IMR-90 (cell line): ENCODE data around the gene GJB5. TPM values are rescaled to one million over a fixed set of nuclear protein-coding genes. Genes with fewer than 3 reads are reported as not detected.

ENCODE experiments used
- ATAC-seq: fragments of 200-7000 bp; cut with Tn5 transposase; 2 replicates; pipeline ENCODE4 v1.9.1; 2020; ENCODE audit warnings: low read depth, mild to moderate bottlenecking, moderate library complexity
- BruUV-seq: library from RNA; stranded (reverse); fragments of 400-500 nt; replicated peaks from 2 replicates; lab custom pipeline; 2021; lab: Mats Ljungman, UMichigan
- CTCF ChIA-PET: fragments of 300-600 bp; formaldehyde crosslinking; extraction: SDS; loops from one replicate; lab custom pipeline; 2021; ENCODE audit warnings: antibody characterized with exemption; lab: Yijun Ruan, JAX
- POLR2A ChIA-PET: fragments of 300-600 bp; sonication (Branson Sonifier 250); formaldehyde crosslinking; loops from one replicate; lab custom pipeline; 2022; ENCODE audit warnings: antibody characterized with exemption; ENCODE audit not compliant: unreplicated experiment; lab: Charles Lee
- DNase-seq: peaks from one replicate; pipeline ENCODE4 v3.0.0; 2013
- H2AFZ ChIP-seq: replicated peaks from 2 replicates; pipeline ENCODE3; 2013; ENCODE audit warnings: low read length, mild to moderate bottlenecking; ENCODE audit not compliant: poor library complexity
- H2AK5ac ChIP-seq: 2 replicates; pipeline ENCODE4 v1.6.1; 2013; ENCODE audit warnings: low read depth, low read length, inconsistent platforms
- H2AK9ac ChIP-seq: replicated peaks from 2 replicates; pipeline ENCODE3; 2013; ENCODE audit warnings: mild to moderate bottlenecking, low read depth, low read length, moderate library complexity; ENCODE audit not compliant: poor library complexity
- H2BK120ac ChIP-seq: 2 replicates; pipeline ENCODE4 v1.6.1; 2013; ENCODE audit warnings: low read depth, low read length, inconsistent platforms
- H2BK15ac ChIP-seq: 3 replicates; pipeline ENCODE4 v1.6.1; 2013; ENCODE audit warnings: low read depth, low read length, inconsistent platforms
- H2BK20ac ChIP-seq: 2 replicates; pipeline ENCODE4 v1.6.1; 2013; ENCODE audit warnings: low read depth, mild to moderate bottlenecking, inconsistent platforms, low read length, moderate library complexity
- H2BK5ac ChIP-seq: 2 replicates; pipeline ENCODE4 v1.6.1; 2013; ENCODE audit warnings: mild to moderate bottlenecking, low read depth, low read length, inconsistent platforms; ENCODE audit not compliant: poor library complexity, severe bottlenecking
- H3K14ac ChIP-seq: replicated peaks from 2 replicates; pipeline ENCODE4 v1.6.1; 2013; ENCODE audit warnings: low read depth, low read length, inconsistent platforms
- H3K18ac ChIP-seq: 2 replicates; pipeline ENCODE4 v1.6.1; 2013; ENCODE audit warnings: low read depth, low read length, control low read depth
- H3K23ac ChIP-seq: 2 replicates; pipeline ENCODE4 v1.6.1; 2013; ENCODE audit warnings: low read depth, low read length, inconsistent platforms
- H3K27ac ChIP-seq: 2 replicates; pipeline ENCODE4 v1.5.1; 2013; ENCODE audit warnings: mild to moderate bottlenecking, control low read depth, low read length; ENCODE audit not compliant: insufficient read depth
- H3K27me3 ChIP-seq: 2 replicates; pipeline ENCODE4 v1.6.1; 2013; ENCODE audit warnings: low read length; ENCODE audit not compliant: control insufficient read depth, insufficient read depth
- H3K36me3 ChIP-seq: 2 replicates; pipeline ENCODE4 v1.6.1; 2013; ENCODE audit warnings: low read length, mixed read lengths; ENCODE audit not compliant: control insufficient read depth, insufficient read depth
- H3K4ac ChIP-seq: 2 replicates; pipeline ENCODE4 v1.6.1; 2013; ENCODE audit warnings: low read depth, low read length, inconsistent platforms
- H3K4me1 ChIP-seq: 2 replicates; pipeline ENCODE4 v1.6.1; 2013; ENCODE audit warnings: low read length, mixed read lengths; ENCODE audit not compliant: control insufficient read depth, insufficient read depth
- H3K4me2 ChIP-seq: 2 replicates; pipeline ENCODE4 v1.6.1; 2013; ENCODE audit warnings: low read depth, mild to moderate bottlenecking, control low read depth, low read length, moderate library complexity
- H3K4me3 ChIP-seq: 2 replicates; pipeline ENCODE4 v1.5.1; 2013; ENCODE audit warnings: low read depth, mild to moderate bottlenecking, control low read depth, low read length, moderate library complexity; ENCODE audit not compliant: insufficient read depth
- H3K56ac ChIP-seq: 2 replicates; pipeline ENCODE4 v1.6.1; 2013; ENCODE audit warnings: low read length, inconsistent platforms; ENCODE audit not compliant: insufficient read depth; ENCODE audit errors: extremely low read depth
- H3K79me1 ChIP-seq, 2 experiments: 2 replicates each; pipeline ENCODE4 v1.6.1; 2013; ENCODE audit warnings: low read length in 2 of 2, inconsistent platforms in 1 of 2, low read depth in 1 of 2
- H3K9ac ChIP-seq: 2 replicates; pipeline ENCODE4 v1.6.1; 2013; ENCODE audit warnings: low read depth, low read length, control low read depth
- H3K9me1 ChIP-seq: 2 replicates; pipeline ENCODE4 v1.6.1; 2013; ENCODE audit warnings: low read length, inconsistent platforms; ENCODE audit not compliant: insufficient read depth
- H3K9me3 ChIP-seq: 2 replicates; pipeline ENCODE4 v1.6.1; 2013; ENCODE audit warnings: low read length; ENCODE audit not compliant: control insufficient read depth, insufficient read depth
- H4K20me1 ChIP-seq: 2 replicates; pipeline ENCODE4 v1.6.1; 2013; ENCODE audit warnings: low read length, inconsistent platforms; ENCODE audit not compliant: insufficient read depth
- H4K5ac ChIP-seq: 2 replicates; pipeline ENCODE4 v1.6.1; 2013; ENCODE audit warnings: mild to moderate bottlenecking, low read depth, low read length, control low read depth
- H4K8ac ChIP-seq, 2 experiments: 2 replicates each; pipeline ENCODE4 v1.6.1; 2013; ENCODE audit warnings: low read depth in 2 of 2, low read length in 2 of 2, control low read depth in 1 of 2, inconsistent platforms in 1 of 2
- H4K91ac ChIP-seq: 2 replicates; pipeline ENCODE4 v1.6.1; 2013; ENCODE audit warnings: low read depth, low read length, inconsistent platforms; ENCODE audit not compliant: insufficient read depth
- BHLHE40 ChIP-seq: fragments of 150-350 bp; IDR thresholded peaks from 2 replicates; pipeline ENCODE4 v1.6.1; 2016; ENCODE audit warnings: mild to moderate bottlenecking, low read depth, low read length
- CEBPB ChIP-seq: IDR thresholded peaks from 2 replicates; pipeline ENCODE4 v1.6.1; 2012; ENCODE audit warnings: low read depth, low read length, improper control_type of control experiment
- CHD1 ChIP-seq: IDR thresholded peaks from 2 replicates; pipeline ENCODE4 v1.6.1; 2012; ENCODE audit warnings: low read depth, low read length, improper control_type of control experiment
- FOS ChIP-seq: fragments of 150-350 bp; IDR thresholded peaks from 2 replicates; pipeline ENCODE4 v1.6.1; 2016; ENCODE audit warnings: low read depth, low read length
- MAFK ChIP-seq: IDR thresholded peaks from 2 replicates; pipeline ENCODE4 v1.6.1; 2012; ENCODE audit warnings: low read depth, low read length, improper control_type of control experiment
- MAZ ChIP-seq: IDR thresholded peaks from 2 replicates; pipeline ENCODE4 v1.6.1; 2012; ENCODE audit warnings: low read depth, mild to moderate bottlenecking, low read length, improper control_type of control experiment, moderate library complexity, borderline replicate concordance
- MXI1 ChIP-seq: IDR thresholded peaks from 2 replicates; pipeline ENCODE4 v1.6.1; 2012; ENCODE audit warnings: low read depth, mild to moderate bottlenecking, low read length, moderate library complexity, borderline replicate concordance
- NFE2L2 ChIP-seq: fragments of 150-350 bp; IDR thresholded peaks from 2 replicates; pipeline ENCODE4 v1.6.1; 2016; ENCODE audit warnings: low read depth, mild to moderate bottlenecking, low read length
- POLR2A ChIP-seq: IDR thresholded peaks from 2 replicates; pipeline ENCODE4 v1.6.1; 2012; ENCODE audit warnings: mild to moderate bottlenecking, low read depth, low read length
- RAD21 ChIP-seq: IDR thresholded peaks from 2 replicates; pipeline ENCODE4 v1.6.1; 2012; ENCODE audit warnings: low read length, improper control_type of control experiment
- RCOR1 ChIP-seq: IDR thresholded peaks from 2 replicates; pipeline ENCODE4 v1.6.1; 2012; ENCODE audit warnings: mild to moderate bottlenecking, low read length, improper control_type of control experiment; ENCODE audit not compliant: insufficient replicate concordance
- RFX5 ChIP-seq: IDR thresholded peaks from 2 replicates; pipeline ENCODE4 v1.8.0; 2012; ENCODE audit warnings: low read depth, mild to moderate bottlenecking, low read length, moderate library complexity
- SMC3 ChIP-seq: fragments of 150-350 bp; IDR thresholded peaks from 2 replicates; pipeline ENCODE4 v1.6.1; 2016; ENCODE audit warnings: low read depth, mild to moderate bottlenecking, antibody characterized with exemption, low read length, moderate library complexity
- WGBS, 2 experiments: methylation state at CpG; one replicate each; pipeline versions ENCODE4 v1.1.5 to v1.1.7; 2013; ENCODE audit warnings: missing lambda C conversion rate in 2 of 2; ENCODE audit not compliant: insufficient read length in 1 of 2; ENCODE audit errors: extremely low coverage in 2 of 2; 5-methylcytosine and 5-hydroxymethylcytosine counted together
- dilution Hi-C: fragments of 300-500 bp; cut with HindIII; formaldehyde crosslinking; loops from one replicate; pipeline ENCODE4 v1.14.3; 2018; ENCODE audit warnings: low sequenced_read_pairs; ENCODE audit not compliant: unreplicated experiment
- in situ Hi-C: fragments of 300-500 bp; cut with MboI; formaldehyde crosslinking; loops from 3 replicates; pipeline ENCODE4 v1.14.3; 2019; ENCODE audit warnings: low sequenced_read_pairs, inconsistent platforms, mixed read lengths
- intact Hi-C: fragments of 100-400 bp; cut with micrococcal nuclease; formaldehyde crosslinking; loops from 2 replicates; pipeline ENCODE4 v1.10.0; 2022
- polyA plus RNA-seq, 3 experiments: library from polyadenylated mRNA; depleted of rRNA; stranded (reverse); fragments of >200 nt; gene quantifications; 2 replicates each; pipeline ENCODE4 v1.2.3, GENCODE V29; 2012; ENCODE audit warnings: low replicate concordance in 1 of 3
- total RNA-seq: library from RNA; depleted of rRNA; stranded (reverse); fragments of >200 nt; gene quantifications from 2 replicates; pipeline ENCODE4 v1.2.3, GENCODE V29; 2012
- TF ChIP-seq, protein P1 (sequence below): conservative IDR thresholded peaks from 2 replicates; pipeline ENCODE4 v1.5.1; 2012; ENCODE audit warnings: mild to moderate bottlenecking, low read depth, low read length, improper control_type of control experiment
- TF ChIP-seq, protein P2 (sequence below): fragments of 150-350 bp; IDR thresholded peaks from 2 replicates; pipeline ENCODE4 v1.6.1; 2016; ENCODE audit warnings: low read depth, mild to moderate bottlenecking, low read length, moderate library complexity, borderline replicate concordance
- TF ChIP-seq, protein P3 (sequence below): fragments of 150-350 bp; IDR thresholded peaks from 2 replicates; pipeline ENCODE4 v1.6.1; 2017; ENCODE audit warnings: mild to moderate bottlenecking, antibody characterized with exemption, low read length, low read depth

Gene GJB5
- total and polyA plus RNA-seq, 2 of the 4 experiments (the other 2 are of a cell fraction), result 0.10 TPM; not detected in 1

DNA sequence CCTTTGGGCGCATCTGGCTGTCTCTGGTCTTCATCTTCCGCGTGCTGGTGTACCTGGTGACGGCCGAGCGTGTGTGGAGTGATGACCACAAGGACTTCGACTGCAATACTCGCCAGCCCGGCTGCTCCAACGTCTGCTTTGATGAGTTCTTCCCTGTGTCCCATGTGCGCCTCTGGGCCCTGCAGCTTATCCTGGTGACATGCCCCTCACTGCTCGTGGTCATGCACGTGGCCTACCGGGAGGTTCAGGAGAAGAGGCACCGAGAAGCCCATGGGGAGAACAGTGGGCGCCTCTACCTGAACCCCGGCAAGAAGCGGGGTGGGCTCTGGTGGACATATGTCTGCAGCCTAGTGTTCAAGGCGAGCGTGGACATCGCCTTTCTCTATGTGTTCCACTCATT lies 2.5 kb downstream of the GJB5 start:
- Histone ChIP-seq H2BK5ac (no peak overlapping the region), H2BK20ac (no peak overlapping the region), H3K23ac (no peak overlapping the region), H2AFZ (no peak overlapping the region), H4K8ac (no peak overlapping the region), H3K9me3 (no peaks in the 10 kb centered on the region), H3K14ac (no peak overlapping the region), H3K27ac (no peak overlapping the region), H3K4me2 (no peak overlapping the region), H2AK5ac (no peak overlapping the region), H3K4ac (no peak overlapping the region), H3K36me3 (no peaks in the 10 kb centered on the region), H3K56ac (no peak overlapping the region), H3K4me3 (no peak overlapping the region), H3K27me3 (no peaks in the 10 kb centered on the region; the same call in 1 of the 2 replicates), H2AK9ac (no peak overlapping the region), H3K4me1 (no peaks in the 10 kb centered on the region), H3K9me1 (no peaks in the 10 kb centered on the region), H4K20me1 (no peaks in the 10 kb centered on the region), H2BK15ac (no peak overlapping the region), H4K91ac (no peak overlapping the region), H2BK120ac (no peak overlapping the region), H3K79me1 (no peaks in the 10 kb centered on the region), H3K18ac (no peak overlapping the region), H3K9ac (no peak overlapping the region), H4K5ac (no peak overlapping the region)
- BruUV-seq, result no TSS peak
- ATAC-seq (no peak), DNase-seq (no peak)
- no peak for TF ChIP-seq RFX5
- TF ChIP-seq MAZ, result no peak
- TF ChIP-seq POLR2A, result no peak
- TF ChIP-seq CEBPB, result no peak
- no peak for TF ChIP-seq FOS
- TF ChIP-seq RAD21, result no peak
- TF ChIP-seq SMC3, result no peak
- TF ChIP-seq MXI1, result no peak
- TF ChIP-seq MAFK, result no peak
- TF ChIP-seq, protein P1, sequence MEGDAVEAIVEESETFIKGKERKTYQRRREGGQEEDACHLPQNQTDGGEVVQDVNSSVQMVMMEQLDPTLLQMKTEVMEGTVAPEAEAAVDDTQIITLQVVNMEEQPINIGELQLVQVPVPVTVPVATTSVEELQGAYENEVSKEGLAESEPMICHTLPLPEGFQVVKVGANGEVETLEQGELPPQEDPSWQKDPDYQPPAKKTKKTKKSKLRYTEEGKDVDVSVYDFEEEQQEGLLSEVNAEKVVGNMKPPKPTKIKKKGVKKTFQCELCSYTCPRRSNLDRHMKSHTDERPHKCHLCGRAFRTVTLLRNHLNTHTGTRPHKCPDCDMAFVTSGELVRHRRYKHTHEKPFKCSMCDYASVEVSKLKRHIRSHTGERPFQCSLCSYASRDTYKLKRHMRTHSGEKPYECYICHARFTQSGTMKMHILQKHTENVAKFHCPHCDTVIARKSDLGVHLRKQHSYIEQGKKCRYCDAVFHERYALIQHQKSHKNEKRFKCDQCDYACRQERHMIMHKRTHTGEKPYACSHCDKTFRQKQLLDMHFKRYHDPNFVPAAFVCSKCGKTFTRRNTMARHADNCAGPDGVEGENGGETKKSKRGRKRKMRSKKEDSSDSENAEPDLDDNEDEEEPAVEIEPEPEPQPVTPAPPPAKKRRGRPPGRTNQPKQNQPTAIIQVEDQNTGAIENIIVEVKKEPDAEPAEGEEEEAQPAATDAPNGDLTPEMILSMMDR, result no peak
- TF ChIP-seq CHD1, result no peak
- TF ChIP-seq, protein P2, sequence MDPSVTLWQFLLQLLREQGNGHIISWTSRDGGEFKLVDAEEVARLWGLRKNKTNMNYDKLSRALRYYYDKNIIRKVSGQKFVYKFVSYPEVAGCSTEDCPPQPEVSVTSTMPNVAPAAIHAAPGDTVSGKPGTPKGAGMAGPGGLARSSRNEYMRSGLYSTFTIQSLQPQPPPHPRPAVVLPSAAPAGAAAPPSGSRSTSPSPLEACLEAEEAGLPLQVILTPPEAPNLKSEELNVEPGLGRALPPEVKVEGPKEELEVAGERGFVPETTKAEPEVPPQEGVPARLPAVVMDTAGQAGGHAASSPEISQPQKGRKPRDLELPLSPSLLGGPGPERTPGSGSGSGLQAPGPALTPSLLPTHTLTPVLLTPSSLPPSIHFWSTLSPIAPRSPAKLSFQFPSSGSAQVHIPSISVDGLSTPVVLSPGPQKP, result no peak
- TF ChIP-seq, protein P3, sequence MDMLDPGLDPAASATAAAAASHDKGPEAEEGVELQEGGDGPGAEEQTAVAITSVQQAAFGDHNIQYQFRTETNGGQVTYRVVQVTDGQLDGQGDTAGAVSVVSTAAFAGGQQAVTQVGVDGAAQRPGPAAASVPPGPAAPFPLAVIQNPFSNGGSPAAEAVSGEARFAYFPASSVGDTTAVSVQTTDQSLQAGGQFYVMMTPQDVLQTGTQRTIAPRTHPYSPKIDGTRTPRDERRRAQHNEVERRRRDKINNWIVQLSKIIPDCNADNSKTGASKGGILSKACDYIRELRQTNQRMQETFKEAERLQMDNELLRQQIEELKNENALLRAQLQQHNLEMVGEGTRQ, result no peak
- no peak for TF ChIP-seq RCOR1
- no peak for TF ChIP-seq BHLHE40
- TF ChIP-seq NFE2L2, result no peak
- in situ Hi-C loops (no loop called here), intact Hi-C loops (no loop called here), dilution Hi-C loops (no loop called here)
- ChIA-PET CTCF (no interaction called here), POLR2A (no interaction called here)
- 72% methylated on average over 13 of the region's 21 CpGs; no CpG with 5 or more reads in 1 of the 2 experiments for WGBS, 2 experiments
